ENCODE results near the gene CHST15.

The CHST15 gene

DNA sequence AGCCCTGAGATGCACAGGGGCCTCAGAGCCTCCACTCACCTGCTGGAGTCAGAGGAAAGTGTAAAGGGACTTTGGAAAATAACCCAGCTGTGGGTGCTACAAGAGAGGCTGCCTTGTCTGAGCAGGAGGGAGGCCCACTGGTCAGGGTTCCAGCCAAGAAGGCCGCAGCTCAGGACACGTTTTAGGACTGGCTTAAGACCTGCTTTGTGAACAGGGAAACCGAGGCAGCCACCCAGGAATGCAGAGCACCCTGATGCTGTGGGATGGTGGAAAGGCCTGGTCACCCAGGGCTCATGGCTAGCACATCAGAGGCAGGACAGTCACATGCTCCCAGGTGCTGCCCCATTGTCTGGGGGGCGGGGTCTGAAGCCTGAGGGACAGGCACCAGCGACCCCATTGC, 38.9 kb upstream of the CHST15 start:
- Histone ChIP-seq H3K79me2 (ENCODE audit: insufficient read depth, low read depth) (no peaks in the 10 kb centered on the region), H3K9ac (no peak overlapping the region), H4K20me1 (ENCODE audit: insufficient read depth) (no peaks in the 10 kb centered on the region), H3K4me1 (ENCODE audit: low read depth, poor library complexity, severe bottlenecking) (no peaks in the 10 kb centered on the region), H3K36me3 (ENCODE audit: insufficient read depth) (no peaks in the 10 kb centered on the region), H2AFZ (ENCODE audit: low read depth) (no peak overlapping the region), H3K4me3 (IDR thresholded peaks at IDR 0.05; ENCODE audit: insufficient read depth, low read depth, low read length) (no peak overlapping the region), H3K27me3 (ENCODE audit: insufficient read depth, low read depth) (no peaks in the 10 kb centered on the region), H3K27ac (no peak overlapping the region), H3K4me2 (no peak overlapping the region)
- TF ChIP-seq, protein P1, sequence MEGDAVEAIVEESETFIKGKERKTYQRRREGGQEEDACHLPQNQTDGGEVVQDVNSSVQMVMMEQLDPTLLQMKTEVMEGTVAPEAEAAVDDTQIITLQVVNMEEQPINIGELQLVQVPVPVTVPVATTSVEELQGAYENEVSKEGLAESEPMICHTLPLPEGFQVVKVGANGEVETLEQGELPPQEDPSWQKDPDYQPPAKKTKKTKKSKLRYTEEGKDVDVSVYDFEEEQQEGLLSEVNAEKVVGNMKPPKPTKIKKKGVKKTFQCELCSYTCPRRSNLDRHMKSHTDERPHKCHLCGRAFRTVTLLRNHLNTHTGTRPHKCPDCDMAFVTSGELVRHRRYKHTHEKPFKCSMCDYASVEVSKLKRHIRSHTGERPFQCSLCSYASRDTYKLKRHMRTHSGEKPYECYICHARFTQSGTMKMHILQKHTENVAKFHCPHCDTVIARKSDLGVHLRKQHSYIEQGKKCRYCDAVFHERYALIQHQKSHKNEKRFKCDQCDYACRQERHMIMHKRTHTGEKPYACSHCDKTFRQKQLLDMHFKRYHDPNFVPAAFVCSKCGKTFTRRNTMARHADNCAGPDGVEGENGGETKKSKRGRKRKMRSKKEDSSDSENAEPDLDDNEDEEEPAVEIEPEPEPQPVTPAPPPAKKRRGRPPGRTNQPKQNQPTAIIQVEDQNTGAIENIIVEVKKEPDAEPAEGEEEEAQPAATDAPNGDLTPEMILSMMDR (conservative IDR thresholded peaks at IDR 0.05; ENCODE audit: low read depth, low read length) = no peak

DNA sequence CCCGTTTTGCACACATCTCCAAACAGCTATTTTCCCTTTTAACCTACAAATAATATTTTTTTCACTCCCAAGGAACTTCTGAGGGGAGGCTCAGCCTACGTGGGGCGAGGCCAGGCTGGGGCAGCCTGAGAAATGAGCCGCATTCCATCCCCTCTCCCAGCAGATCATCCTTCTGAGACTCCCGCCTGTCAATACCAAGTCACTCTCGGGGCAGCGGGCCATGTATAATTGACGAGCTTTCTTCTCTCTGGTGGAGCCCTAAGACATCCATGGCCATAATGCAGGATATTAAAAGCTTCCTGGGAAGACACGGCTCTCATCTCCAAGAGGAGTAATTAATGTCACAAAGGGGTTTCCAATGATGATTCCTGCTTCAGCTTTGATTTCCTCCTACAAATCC, 37.8 kb upstream of the CHST15 start:
- no peaks in the 10 kb centered on the region for H3K79me2 ChIP-seq (ENCODE audit: insufficient read depth, low read depth)
- no peaks in the 10 kb centered on the region for H3K36me3 ChIP-seq (ENCODE audit: insufficient read depth)
- H3K27ac ChIP-seq = no peak overlapping the region
- no peak overlapping the region for H3K4me3 ChIP-seq (IDR thresholded peaks at IDR 0.05; ENCODE audit: insufficient read depth, low read depth, low read length)
- H4K20me1 ChIP-seq (ENCODE audit: insufficient read depth) = no peaks in the 10 kb centered on the region
- H3K4me1 ChIP-seq (ENCODE audit: low read depth, poor library complexity, severe bottlenecking) = peaks cover 1% of the 10 kb centered on the region
- TF ChIP-seq, protein P1 (conservative IDR thresholded peaks at IDR 0.05; ENCODE audit: low read depth, low read length) = no peak
- H3K4me2 ChIP-seq = no peak overlapping the region
- H3K9ac ChIP-seq = no peak overlapping the region
- H2AFZ ChIP-seq (ENCODE audit: low read depth) = no peak overlapping the region
- H3K27me3 ChIP-seq (ENCODE audit: insufficient read depth, low read depth) = no peaks in the 10 kb centered on the region

DNA sequence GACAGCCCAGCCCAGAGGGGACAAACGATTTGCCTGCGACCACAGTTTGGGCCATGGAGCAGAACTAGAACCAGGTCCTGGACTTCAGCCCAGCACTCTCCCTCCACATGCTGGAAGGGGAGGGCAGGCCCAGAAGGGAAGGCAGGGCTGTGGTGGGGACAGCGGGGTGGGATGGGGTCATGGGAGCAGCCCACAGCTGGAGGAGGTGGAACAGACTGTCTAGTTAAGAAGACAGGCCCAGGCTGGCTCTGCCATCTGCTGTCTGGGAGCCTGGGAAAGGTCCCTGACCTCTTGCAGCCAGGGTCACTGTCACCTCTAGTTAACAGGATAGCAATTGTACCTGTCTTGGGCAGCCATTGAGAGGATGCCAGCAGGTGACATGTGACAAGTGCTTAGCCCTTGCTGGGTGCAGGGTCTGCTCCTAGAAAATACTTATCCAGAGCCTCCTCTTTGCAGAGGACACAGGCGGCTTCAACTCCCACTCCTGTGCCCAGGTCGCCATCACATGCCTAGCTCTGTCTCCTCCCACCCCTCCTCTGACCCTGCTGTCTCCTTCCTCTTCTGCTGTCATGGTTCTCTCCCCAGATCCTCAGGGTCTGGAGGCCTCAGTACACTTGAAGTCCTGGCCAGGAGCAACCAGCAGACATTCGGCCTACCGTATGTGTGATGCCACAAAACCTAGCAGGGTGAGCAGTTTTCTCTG, 37.0 kb upstream of the CHST15 start:
- TF ChIP-seq, protein P1 (conservative IDR thresholded peaks at IDR 0.05; ENCODE audit: low read depth, low read length) = no peak
- Histone ChIP-seq H3K79me2 (ENCODE audit: insufficient read depth, low read depth) (no peaks in the 10 kb centered on the region), H3K4me2 (no peak overlapping the region), H3K4me3 (IDR thresholded peaks at IDR 0.05; ENCODE audit: insufficient read depth, low read depth, low read length) (no peak overlapping the region), H4K20me1 (ENCODE audit: insufficient read depth) (no peaks in the 10 kb centered on the region), H3K4me1 (ENCODE audit: low read depth, poor library complexity, severe bottlenecking) (peaks cover 10% of the 10 kb centered on the region), H3K27me3 (ENCODE audit: insufficient read depth, low read depth) (no peaks in the 10 kb centered on the region), H3K36me3 (ENCODE audit: insufficient read depth) (no peaks in the 10 kb centered on the region), H2AFZ (ENCODE audit: low read depth) (no peak overlapping the region), H3K9ac (no peak overlapping the region), H3K27ac (no peak overlapping the region)

DNA sequence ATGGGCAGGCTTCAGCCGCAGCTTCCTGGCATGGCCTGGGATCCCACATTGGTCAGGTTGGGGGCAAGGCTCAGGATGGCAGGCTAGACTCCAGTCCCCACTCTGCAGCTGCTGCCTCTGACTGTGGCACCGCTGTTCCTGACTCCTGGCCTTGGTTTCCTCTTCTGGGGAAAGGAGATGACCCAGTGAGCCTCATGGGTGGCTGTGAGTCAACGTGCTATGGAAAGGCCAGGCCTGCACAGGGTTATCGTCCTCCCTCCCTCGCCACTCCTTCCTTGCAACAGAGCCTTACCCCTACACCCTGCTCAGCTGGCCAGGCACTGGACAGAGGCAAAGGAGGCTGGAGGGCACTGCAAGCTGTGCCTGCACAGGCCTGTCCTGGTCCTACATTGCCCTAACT, 36.1 kb upstream of the CHST15 start:
- Histone ChIP-seq H4K20me1 (ENCODE audit: insufficient read depth) (no peaks in the 10 kb centered on the region), H3K4me3 (IDR thresholded peaks at IDR 0.05; ENCODE audit: insufficient read depth, low read depth, low read length) (no peak overlapping the region), H3K9ac (no peak overlapping the region), H3K27me3 (ENCODE audit: insufficient read depth, low read depth) (no peaks in the 10 kb centered on the region), H2AFZ (ENCODE audit: low read depth) (no peak overlapping the region), H3K4me1 (ENCODE audit: low read depth, poor library complexity, severe bottlenecking) (peaks cover 10% of the 10 kb centered on the region), H3K27ac (no peak overlapping the region), H3K79me2 (ENCODE audit: insufficient read depth, low read depth) (no peaks in the 10 kb centered on the region), H3K4me2 (no peak overlapping the region), H3K36me3 (ENCODE audit: insufficient read depth) (no peaks in the 10 kb centered on the region)
- TF ChIP-seq, protein P1 (conservative IDR thresholded peaks at IDR 0.05; ENCODE audit: low read depth, low read length) = no peak
